Thyroid gland (tissue), 4 donors: ENCODE data around the gene GPR63.

ENCODE experiments used
- CTCF ChIP-seq, 6 experiments: fragments of 200-600 bp in 3 of 6; fragments of 450-650 bp in 3 of 6; sonication (generic) in 3 of 6; IDR thresholded peaks; one replicate each; pipeline ENCODE4 v1.5.1; 2016 to 2019; ENCODE audit warnings: antibody characterized with exemption in 6 of 6, mild to moderate bottlenecking in 2 of 6, inconsistent platforms in 1 of 6, moderate library complexity in 1 of 6
- POLR2A ChIP-seq, 2 donors: fragments of 450-650 bp; IDR thresholded peaks; one replicate each; pipeline ENCODE4 v1.6.1; 2017; ENCODE audit warnings: antibody characterized with exemption in 2 of 2, mild to moderate bottlenecking in 2 of 2, moderate library complexity in 1 of 2

- TF ChIP-seq POLR2A (IDR thresholded peaks at IDR 0.05) (no peak), CTCF (IDR thresholded peaks at IDR 0.05) (no peak)
Measured at GRCh38 chr6:96792561-96793190, 44.6 kb downstream of the GPR63 start.
